T-helper 2 cell treated with Interferon-gamma antibody and Interleukin-4, amounts not matched to agents 100 ng/mL and 5 ng/mL, for 36 hours (primary cell): ENCODE results near the gene ZNF844. TPM values are rescaled to one million over a fixed set of nuclear protein-coding genes. Genes with fewer than 3 reads are reported as not detected.
"Not testable (repeated sequence)": the region's sequence is repeated elsewhere in the genome, so short reads cannot be mapped to it uniquely, and the experiment has no call there.

Experiments used
- intact Hi-C: fragments of 100-400 bp; cut with micrococcal nuclease; formaldehyde crosslinking; loops from one replicate; pipeline ENCODE4 v1.15.1; 2023
- total RNA-seq: library from RNA; stranded (reverse); gene quantifications from 2 replicates; pipeline ENCODE4 v1.2.3, GENCODE V29; 2022

The ZNF844 gene
- 1.3 and 1.5 TPM in 2 replicates for total RNA-seq

DNA sequence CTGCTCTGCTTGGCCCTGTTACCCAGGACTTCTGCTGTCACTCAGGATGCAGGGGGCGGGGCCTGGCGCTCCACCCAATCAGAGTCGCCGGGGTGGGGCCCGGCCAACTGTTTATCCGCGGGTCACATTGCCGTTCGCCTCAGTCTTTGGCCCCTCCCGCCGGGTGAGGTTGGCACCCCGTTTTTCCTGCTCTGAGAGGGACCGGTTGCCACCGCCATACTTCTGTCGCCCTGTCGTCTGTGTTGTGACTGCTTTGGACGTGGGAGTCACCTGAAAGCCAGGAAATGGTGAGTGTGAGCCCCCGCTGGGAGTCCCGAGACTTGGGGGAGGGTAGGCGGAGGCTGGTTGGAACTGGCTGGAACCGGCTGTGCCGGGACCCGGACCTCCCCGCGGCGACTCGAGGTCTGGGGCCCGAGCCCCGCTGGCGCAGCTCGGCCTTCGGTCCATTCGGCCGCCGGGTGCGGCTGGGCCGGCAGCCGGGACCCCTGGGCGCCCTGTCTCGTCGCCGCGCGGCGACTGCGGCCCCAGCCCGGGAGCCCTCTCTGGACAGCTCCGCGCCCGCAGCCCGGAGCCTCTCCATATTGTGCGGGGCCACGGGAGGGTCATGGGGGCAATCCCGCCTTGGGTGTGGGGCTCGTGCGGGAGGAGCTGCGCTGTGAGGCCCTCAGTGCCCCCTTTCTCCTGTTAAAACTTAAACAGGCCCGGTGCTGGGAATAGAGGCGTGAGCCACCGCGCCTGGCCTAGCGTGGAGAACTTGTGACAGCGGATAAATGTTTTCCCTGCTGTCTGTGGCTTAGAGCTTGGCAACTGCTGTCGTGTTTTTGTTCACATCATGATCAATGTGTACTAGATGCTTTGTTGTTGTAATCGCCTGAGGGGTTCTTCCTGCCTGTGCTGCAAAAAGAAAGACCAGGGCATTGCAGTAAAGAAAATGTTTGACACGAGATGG, at the start of gene ZNF844:
Gene ZNF844, plus strand, starts transcription at position 142 of the 949 bp plus-strand sequence. Its CDS starts 143 bp downstream, at position 285.
- intact Hi-C loops = no loop called here

GRCh38 chr19:12015015-12015752, 49.3 kb upstream of the ZNF844 start:
- intact Hi-C loops = no loop called here

- intact Hi-C loops = no loop called here
Measured at GRCh38 chr19:12015753-12016116, 48.8 kb upstream of the ZNF844 start.

DNA sequence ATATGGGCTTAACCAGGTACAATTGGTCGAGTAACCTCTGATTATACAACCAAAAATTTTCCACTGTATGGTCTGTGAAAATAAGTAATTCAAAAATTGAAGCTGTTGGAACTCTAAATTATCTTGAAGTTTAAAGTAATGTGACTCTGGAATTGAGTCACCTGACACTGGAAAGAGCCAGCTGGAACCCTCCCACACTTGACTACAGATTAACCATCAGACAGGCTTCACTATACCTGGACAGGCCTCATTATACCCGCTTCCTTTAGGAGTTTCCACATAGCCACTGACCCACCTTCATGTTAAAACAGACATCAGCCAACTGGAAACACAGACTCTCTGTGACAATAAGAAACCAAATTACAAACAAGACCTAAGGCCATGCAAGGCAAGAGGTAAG, 30.3 kb upstream of the ZNF844 start:
- intact Hi-C loops = no loop called here

DNA sequence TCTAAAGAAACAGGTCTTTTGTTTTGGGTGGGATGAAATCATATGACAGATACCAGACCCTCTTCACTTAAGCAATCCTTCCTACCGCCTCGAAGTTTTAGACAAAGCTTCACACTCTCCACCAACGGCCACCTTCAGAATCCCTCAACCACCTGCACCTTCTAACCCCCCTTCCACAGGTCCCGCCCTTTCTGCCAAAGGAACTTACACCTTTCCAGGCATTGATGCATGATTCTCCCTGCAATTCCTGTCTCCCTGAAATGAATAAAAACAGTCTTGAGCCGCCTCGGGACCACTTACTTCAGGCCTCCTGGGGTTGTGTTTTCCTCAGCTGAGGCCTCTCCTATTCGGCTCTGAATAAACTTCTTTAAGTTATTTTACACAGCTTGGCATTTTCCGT, 29.9 kb upstream of the ZNF844 start:
- intact Hi-C loops = no loop called here

DNA sequence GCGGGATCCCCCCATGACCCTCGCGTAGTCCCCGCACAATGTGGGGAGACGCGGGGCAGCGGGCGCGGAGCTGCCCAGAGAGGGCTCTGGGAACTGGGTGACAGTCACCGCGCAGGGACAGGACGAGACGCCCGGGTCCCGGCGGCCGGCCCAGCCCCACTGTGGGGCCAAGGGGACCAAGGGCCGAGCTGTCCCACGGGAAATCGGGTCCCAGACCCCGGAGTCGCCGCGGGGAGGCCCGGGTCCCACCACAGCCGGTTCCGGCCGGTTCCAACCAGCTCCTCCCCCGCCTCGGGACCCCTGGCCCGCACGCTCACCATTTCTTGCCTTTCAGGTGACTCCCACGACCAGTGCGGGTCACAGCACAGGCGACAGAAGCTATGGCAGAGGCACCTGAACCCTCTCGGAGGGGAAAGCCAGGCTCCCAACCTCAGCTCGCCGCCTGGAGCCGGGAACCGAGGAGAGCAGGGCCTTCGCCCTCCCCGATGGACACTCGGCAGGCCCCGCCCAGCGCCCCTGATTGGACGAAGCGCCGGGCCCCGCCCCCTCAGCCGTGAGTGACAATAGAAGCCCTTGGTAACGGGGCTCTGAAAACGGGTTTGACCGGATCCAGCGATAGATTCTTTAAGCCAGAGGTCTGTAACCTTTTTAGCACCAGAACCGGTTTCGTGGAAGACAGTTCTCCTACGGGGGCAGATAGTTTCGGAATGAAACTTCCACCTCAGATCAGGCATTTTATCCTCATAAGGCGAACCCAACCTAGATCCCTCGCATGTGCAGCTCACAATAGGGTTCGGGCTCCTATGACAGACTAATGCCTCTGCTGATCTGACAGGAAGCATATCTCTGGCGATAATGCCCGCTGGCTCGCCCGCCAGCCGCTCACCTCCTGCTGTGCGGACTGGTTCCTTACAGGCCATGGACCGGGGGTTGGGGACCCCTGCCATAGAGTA, 29.0 kb upstream of the ZNF844 start, which contains the start of gene ZNF433:
Gene ZNF433, minus strand, starts transcription at position 460 of the 953 bp plus-strand sequence. Its CDS starts 140 bp downstream, at position 320.
- intact Hi-C loops = no loop called here

DNA sequence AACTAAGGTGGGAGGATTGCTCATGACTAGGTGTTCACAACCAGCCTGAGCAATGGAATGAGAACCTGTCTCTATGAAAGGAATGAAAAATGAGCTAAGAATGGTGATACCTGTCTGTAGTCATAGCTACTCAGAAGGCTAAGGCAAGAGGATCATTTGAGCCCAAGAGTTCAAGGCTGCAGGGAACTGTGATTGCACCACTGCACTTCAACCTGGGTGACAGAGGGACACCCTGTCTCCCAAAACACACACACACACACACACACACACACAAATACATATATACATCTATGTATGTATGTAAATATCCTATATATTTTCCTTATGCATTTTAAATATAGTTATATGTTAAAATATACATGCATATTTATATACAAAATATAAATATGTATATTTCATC, 21.6 kb upstream of the ZNF844 start:
- intact Hi-C loops = no loop called here

GRCh38 chr19:12043752-12044422, 20.6 kb upstream of the ZNF844 start:
- intact Hi-C loops = no loop called here

- intact Hi-C loops = no loop called here
Measured at GRCh38 chr19:12047868-12048267, 16.7 kb upstream of the ZNF844 start.

DNA sequence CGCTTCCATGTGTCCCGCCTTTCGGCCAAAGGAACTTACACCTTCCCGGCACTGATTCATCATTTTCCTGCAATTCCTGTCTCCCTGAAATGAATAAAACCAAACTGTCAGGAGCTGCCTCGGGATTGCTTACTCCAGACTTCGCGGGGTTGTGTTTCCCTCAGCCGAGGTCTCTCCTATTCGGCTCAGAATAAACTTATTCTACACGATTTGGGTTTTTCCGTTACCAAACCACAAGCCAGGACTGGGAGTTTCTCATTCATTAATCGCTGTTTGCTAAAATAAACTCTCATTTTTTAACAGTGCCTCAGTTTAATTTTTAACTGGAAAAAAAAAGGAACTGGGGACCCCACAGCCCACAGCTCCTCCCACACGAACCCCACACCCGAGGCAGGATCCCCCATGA, 12.4 kb upstream of the ZNF844 start:
- intact Hi-C loops = loop anchor here (10.0 kb wide), 1 partner anchor 87 kb away; the partner anchor contains the start of gene ZNF763

DNA sequence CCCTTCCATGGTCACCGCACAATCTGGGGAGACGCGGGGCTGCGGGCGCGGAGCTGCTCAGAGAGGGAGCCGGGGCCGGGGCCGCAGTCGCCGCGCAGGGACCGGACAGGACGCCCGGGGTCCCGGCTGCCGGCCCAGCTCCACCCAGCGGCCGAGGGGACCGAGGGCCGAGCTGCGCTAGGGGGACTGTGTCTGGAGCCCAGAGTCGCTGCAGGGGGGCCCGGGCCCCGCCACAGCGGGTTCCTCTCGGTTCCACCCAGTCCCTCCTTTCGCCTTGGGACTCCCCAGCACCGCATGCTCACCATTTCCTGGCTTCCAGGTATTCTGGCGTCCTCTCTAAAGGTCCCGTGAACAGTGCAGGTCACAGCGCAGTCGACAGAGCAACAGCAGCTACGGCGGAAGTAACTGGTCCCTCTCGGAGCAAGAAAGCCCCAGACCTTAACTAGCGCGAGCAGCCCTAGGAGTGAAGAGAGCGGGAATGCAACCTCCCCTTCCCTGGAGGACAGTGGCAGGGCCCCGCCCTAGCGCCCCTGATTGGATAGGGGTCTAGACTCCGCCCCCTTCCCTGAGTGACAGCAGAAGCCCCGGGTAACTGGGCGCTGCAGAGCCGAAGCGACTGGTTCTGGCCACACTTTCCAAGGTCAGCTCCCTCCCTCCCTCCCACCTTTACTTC, 11.9 kb upstream of the ZNF844 start, which contains the start of gene ZNF878:
Gene ZNF878, minus strand, starts transcription at position 465 of the 673 bp plus-strand sequence. Its CDS starts 160 bp downstream, at position 305.
- intact Hi-C loops = loop anchor here (10.0 kb wide), 1 partner anchor 88 kb away; the partner anchor contains the start of gene ZNF763

GRCh38 chr19:12055784-12056183, 8.7 kb upstream of the ZNF844 start:
- intact Hi-C loops = loop anchor here (5.0 to 10.0 kb wide), 2 partner anchors 91 to 133 kb away; partner anchors contain the start of gene ZNF763

DNA sequence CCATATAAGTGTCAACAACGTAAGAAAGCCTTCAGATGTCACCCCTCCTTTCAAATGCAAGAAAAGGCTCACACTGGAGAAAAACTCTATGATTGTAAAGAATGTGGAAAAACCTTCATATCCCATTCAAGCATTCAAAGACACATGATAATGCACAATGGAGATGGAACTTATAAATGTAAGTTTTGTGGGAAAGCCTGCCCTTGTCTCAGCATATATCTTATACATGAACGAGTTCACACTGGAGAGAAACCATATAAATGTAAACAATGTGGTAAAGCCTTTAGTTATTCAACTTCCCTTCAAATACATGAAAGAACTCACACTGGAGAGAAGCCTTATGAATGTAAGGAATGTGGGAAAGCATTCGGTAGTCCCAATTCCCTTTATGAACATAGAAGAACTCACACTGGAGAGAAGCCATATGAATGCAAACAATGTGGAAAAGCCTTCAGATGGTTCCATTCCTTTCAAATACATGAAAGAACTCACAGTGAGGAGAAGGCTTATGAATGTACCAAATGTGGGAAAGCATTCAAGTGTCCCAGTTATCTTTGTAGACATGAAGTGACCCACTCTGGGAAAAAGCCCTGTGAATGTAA, 11.1 kb downstream of the ZNF844 start:
- intact Hi-C loops = no loop called here

GRCh38 chr19:12076331-12076730, 11.8 kb downstream of the ZNF844 start:
- intact Hi-C loops = not testable (repeated sequence)

DNA sequence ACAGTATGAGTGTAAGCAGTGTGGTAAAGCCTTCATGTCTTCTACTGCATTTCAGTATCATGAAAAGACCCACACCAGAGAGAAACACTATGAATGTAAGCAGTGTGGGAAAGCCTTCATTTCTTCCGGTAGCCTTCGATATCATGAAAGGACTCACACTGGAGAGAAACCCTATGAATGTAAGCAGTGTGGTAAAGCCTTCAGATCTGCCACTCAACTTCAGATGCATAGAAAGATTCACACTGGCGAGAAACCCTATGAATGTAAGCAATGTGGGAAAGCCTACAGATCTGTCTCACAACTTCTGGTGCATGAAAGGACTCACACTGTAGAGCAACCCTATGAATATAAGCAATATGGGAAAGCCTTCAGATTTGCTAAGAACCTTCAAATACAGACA, 12.8 kb downstream of the ZNF844 start:
- intact Hi-C loops = no loop called here

GRCh38 chr19:12083336-12083735, 18.8 kb downstream of the ZNF844 start:
- intact Hi-C loops = not testable (repeated sequence)

- intact Hi-C loops = no loop called here
Measured at GRCh38 chr19:12085074-12085818, 20.7 kb downstream of the ZNF844 start.

DNA sequence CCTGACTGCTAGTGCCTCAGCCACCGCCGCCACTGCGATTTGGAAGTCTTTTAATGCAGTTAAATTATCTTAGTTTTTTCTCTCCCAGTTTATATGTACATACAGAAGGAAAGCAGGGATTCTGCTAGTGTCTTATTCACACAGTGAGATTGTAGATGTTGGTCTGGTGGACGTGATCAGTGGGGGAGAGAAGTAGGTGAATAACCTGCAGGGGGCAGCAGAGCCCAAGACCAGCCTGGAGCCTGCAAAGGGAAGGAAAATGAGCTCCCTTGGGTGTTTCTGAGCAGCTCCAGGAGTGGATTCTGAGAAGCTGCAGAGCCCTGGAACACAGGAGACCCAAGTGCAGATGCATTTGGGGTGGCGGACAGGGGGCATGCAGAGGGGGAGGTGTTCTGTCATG, 26.3 kb downstream of the ZNF844 start:
- intact Hi-C loops = loop anchor here (5.0 kb wide), 2 partner anchors 169 to 241 kb away; partner anchors contain the start of gene ZNF563
